Spleen (tissue), 11 donors: ENCODE measurements around the gene PCNX2. TPM values are rescaled to one million over a fixed set of nuclear protein-coding genes. Genes with fewer than 3 reads are reported as not detected.

Source experiments
- DNase-seq: peaks from one replicate; pipeline ENCODE4 v3.0.0-alpha.2; 2020
- H3K27ac ChIP-seq, 8 donors: fragments of 200-600 bp; sonication (generic) in 7 of 8; 1 replicate in 4 of 8; 2 replicates in 4 of 8; pipeline versions ENCODE4 v1.5.0 to v1.8.0; 2016 to 2021; ENCODE audit warnings: inconsistent platforms in 4 of 8, mild to moderate bottlenecking in 4 of 8, moderate library complexity in 1 of 8
- H3K27me3 ChIP-seq, 7 donors: fragments of 200-600 bp; sonication (generic) in 6 of 7; replicated peaks in 1 of 7; 1 replicate in 4 of 7; 2 replicates in 3 of 7; pipeline versions ENCODE4 v1.5.0 to v1.8.0; 2016 to 2021; ENCODE audit warnings: inconsistent platforms in 3 of 7, mild to moderate bottlenecking in 1 of 7
- H3K36me3 ChIP-seq, 6 donors: fragments of 200-600 bp; sonication (generic) in 5 of 6; 1 replicate in 4 of 6; 2 replicates in 2 of 6; pipeline versions ENCODE4 v1.5.0 to v1.8.0; 2016 to 2021; ENCODE audit warnings: inconsistent platforms in 2 of 6
- H3K4me1 ChIP-seq, 6 donors: fragments of 200-600 bp; sonication (generic) in 5 of 6; 1 replicate in 3 of 6; 2 replicates in 3 of 6; pipeline versions ENCODE4 v1.5.0 to v1.8.0; 2016 to 2021; ENCODE audit warnings: inconsistent platforms in 3 of 6
- H3K4me3 ChIP-seq, 8 donors: fragments of 200-600 bp; sonication (generic) in 7 of 8; 1 replicate in 4 of 8; 2 replicates in 4 of 8; pipeline versions ENCODE4 v1.5.0 to v1.8.0; 2016 to 2021; ENCODE audit warnings: inconsistent platforms in 4 of 8, mild to moderate bottlenecking in 4 of 8, moderate library complexity in 2 of 8
- H3K9me3 ChIP-seq, 8 donors: fragments of 200-600 bp; sonication (generic) in 7 of 8; 1 replicate in 4 of 8; 2 replicates in 4 of 8; pipeline versions ENCODE4 v1.5.0 to v1.8.0; 2016 to 2021; ENCODE audit warnings: inconsistent platforms in 4 of 8
- CTCF ChIP-seq, 11 experiments: fragments of 200-600 bp in 7 of 11; fragments of 450-650 bp in 4 of 11; sonication (generic) in 4 of 11; IDR thresholded peaks in 8 of 11; conservative IDR thresholded peaks in 3 of 11; 1 replicate in 7 of 11; 2 replicates in 4 of 11; pipeline versions ENCODE4 v1.4.0 to v1.8.0; 2016 to 2021; ENCODE audit warnings: antibody characterized with exemption in 11 of 11, inconsistent platforms in 4 of 11, mild to moderate bottlenecking in 1 of 11
- POLR2A ChIP-seq, 3 donors: fragments of 450-650 bp; IDR thresholded peaks; one replicate each; pipeline ENCODE4 v1.5.1; 2017; ENCODE audit warnings: antibody characterized with exemption in 3 of 3, mild to moderate bottlenecking in 1 of 3
- POLR2AphosphoS5 ChIP-seq, 3 donors: sonication (generic); formaldehyde crosslinking; IDR thresholded peaks; one replicate each; pipeline ENCODE4 v1.5.1; 2017; ENCODE audit warnings: antibody characterized with exemption in 3 of 3
- WGBS, 5 donors: extraction: QIAGEN DNeasy Blood & Tissue Kit in 3 of 5; methylation state at CpG; one replicate each; pipeline versions ENCODE4 v1.1.5 to v1.1.7; 2013 to 2018; 5-methylcytosine and 5-hydroxymethylcytosine counted together
- intact Hi-C: fragments of 100-400 bp; cut with DNase I; formaldehyde crosslinking; loops from one replicate; pipeline ENCODE4 v1.15.0; 2023; ENCODE audit warnings: low total_unique reads
- polyA plus RNA-seq, 3 donors: library from polyadenylated mRNA; stranded (reverse); fragments of 200-250 nt; gene quantifications; one replicate each; pipeline ENCODE4 v1.2.1, GENCODE V29; 2013
- total RNA-seq, 7 donors: library from RNA; depleted of rRNA in 3 of 7; stranded (reverse); fragments of >200 nt in 3 of 7; fragmentation: NEBNext Ultra II Directional in 4 of 7; extraction: Animal tissue kit (Norgen Biotek cat#: 25700) in 4 of 7; gene quantifications; one replicate each; pipeline versions ENCODE4 v1.1.0 to v1.2.1, GENCODE V29; 2016 to 2021
- donor health status: healthy with polysubstance abuse.
- donor health status: DM: no; HTN: no; CAD: no; lungs with moderate emphysema.
- donor health status: DM: no; HTN: no; CAD: no.
- donor health status: Bipolar disorder and iron deficiency.
- donor health status: healthy.
- donor health status: DM: no; HTN: no; CAD: no.
- donor health status: DM: yes; HTN: yes; CAD: no.

The PCNX2 gene
- total and polyA plus RNA-seq, 10 donors: 4.0 to 26.5 (median 15.4) TPM

DNA sequence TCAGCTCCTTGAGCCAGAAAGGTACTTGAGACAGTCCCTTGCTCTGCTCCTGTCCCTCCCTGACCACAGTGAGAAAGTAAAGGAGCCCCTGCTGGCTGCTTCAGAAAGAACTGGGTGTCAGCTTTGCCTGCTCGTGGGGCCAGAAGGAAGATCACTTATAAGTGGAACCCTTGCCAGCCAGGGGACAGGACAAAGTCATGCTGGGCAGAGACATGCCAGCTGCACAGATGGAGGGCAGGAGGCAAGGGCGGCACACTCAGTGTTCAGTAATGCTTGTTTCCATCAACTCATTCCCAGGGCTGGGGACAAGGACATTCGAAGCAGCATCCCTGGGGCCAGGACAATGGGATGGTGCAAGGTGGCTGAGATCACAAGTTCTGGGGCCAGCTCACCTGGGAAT, 303.3 kb downstream of the PCNX2 start:
- intact Hi-C loops: no loop called here
- H3K27me3 ChIP-seq: no peaks in the 10 kb centered on the region
- H3K4me1 ChIP-seq: no peaks in the 10 kb centered on the region
- peaks cover 0 to 19% (median 15%) of the 10 kb centered on the region in 8 donors for H3K9me3 ChIP-seq
- TF ChIP-seq POLR2AphosphoS5 (IDR thresholded peaks at IDR 0.05) (no peak), CTCF (IDR thresholded peaks at IDR 0.05 in 8 of 11, conservative IDR thresholded peaks at IDR 0.05 in 3 of 11) (no peak), POLR2A (IDR thresholded peaks at IDR 0.05) (no peak)
- no peak for DNase-seq
- 88 to 97% (median 91%) methylated on average over 2 to 3 of the region's 3 CpGs for WGBS, 5 donors
- no peak overlapping the region for H3K27ac ChIP-seq
- peaks cover 0 to 66% (median 8%) of the 10 kb centered on the region in 6 donors for H3K36me3 ChIP-seq
- no peak overlapping the region for H3K4me3 ChIP-seq

- Histone ChIP-seq H3K36me3 (peaks cover 0 to 60% (median 8%) of the 10 kb centered on the region in 6 donors), H3K9me3 (peaks cover 0 to 19% (median 15%) of the 10 kb centered on the region in 8 donors), H3K27me3 (no peaks in the 10 kb centered on the region), H3K4me3 (no peak overlapping the region), H3K27ac (no peak overlapping the region), H3K4me1 (no peaks in the 10 kb centered on the region)
- intact Hi-C loops: no loop called here
- no peak for DNase-seq
- 83 to 86% (median 85%) methylated on average over 7 of the region's 7 CpGs for WGBS, 5 donors
- TF ChIP-seq CTCF (IDR thresholded peaks at IDR 0.05 in 8 of 11, conservative IDR thresholded peaks at IDR 0.05 in 3 of 11) (no peak), POLR2A (IDR thresholded peaks at IDR 0.05) (no peak), POLR2AphosphoS5 (IDR thresholded peaks at IDR 0.05) (no peak)
These were observed 304.3 kb downstream of the PCNX2 start for GRCh38 chr1:232991238-232991637.

DNA sequence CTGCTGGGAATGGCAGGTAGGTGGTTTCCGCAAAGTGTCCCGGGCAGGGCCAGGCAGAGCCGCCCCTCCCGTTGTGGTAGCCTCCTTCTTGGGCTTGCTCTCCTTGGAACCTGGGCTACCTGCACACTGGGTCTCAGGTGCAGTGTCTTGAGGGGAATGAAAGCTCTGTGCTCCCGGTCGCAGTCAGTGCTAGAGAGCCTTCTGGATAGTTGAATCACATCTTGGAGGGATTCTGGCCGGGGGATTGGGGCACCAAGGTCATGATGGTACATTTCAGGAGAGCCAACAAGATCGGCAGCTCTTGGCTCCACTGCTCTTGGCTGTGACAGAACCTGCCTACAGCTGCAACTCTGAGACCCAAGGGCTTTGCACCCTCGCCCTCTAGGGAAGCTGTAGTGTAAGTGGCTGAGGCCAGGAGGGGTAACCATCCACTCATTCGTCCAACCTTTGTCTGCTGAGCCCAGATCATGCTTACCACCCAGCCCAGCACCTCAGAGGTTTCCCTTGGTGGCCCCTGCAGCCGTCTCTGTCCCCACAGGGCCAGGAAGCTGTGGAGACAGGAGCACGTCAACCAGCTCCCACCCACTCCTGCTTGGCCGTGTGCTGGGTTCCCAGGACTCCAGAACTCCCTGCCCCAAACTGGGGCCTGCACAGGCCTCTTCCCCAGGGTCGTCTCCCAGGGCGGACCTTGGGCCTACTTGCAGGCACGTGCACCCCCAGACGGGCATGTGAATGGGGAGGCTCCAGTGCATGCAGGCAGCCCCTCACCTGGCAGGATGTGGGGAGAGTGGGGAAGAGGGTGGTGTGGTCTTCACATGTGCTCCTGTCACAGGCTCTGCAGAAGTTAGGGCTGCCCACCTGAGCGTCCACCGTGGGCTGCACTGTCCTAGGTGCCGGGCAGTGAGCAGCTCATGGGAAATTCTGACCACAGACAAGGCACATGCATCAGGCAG, 305.1 kb downstream of the PCNX2 start:
- no peak for DNase-seq
- intact Hi-C loops: no loop called here
- Histone ChIP-seq H3K4me3 (no peak overlapping the region), H3K4me1 (no peaks in the 10 kb centered on the region), H3K36me3 (peaks cover 0 to 60% (median 8%) of the 10 kb centered on the region in 6 donors), H3K27me3 (no peaks in the 10 kb centered on the region), H3K27ac (no peak overlapping the region), H3K9me3 (peaks cover 0 to 19% (median 15%) of the 10 kb centered on the region in 8 donors)
- 88 to 91% (median 89%) methylated on average over 12 to 20 of the region's 20 CpGs for WGBS, 5 donors
- no peak for TF ChIP-seq POLR2AphosphoS5 (IDR thresholded peaks at IDR 0.05)
- TF ChIP-seq CTCF (IDR thresholded peaks at IDR 0.05 in 8 of 11, conservative IDR thresholded peaks at IDR 0.05 in 3 of 11): no peak
- no peak for TF ChIP-seq POLR2A (IDR thresholded peaks at IDR 0.05)

GRCh38 chr1:232988572-232989040, 306.9 kb downstream of the PCNX2 start:
- H3K27me3 ChIP-seq: no peaks in the 10 kb centered on the region
- no peak overlapping the region for H3K27ac ChIP-seq
- no peaks in the 10 kb centered on the region for H3K4me1 ChIP-seq
- peaks cover 0 to 7% (median 5%) of the 10 kb centered on the region in 8 donors for H3K9me3 ChIP-seq
- peaks cover 0 to 55% (median 1%) of the 10 kb centered on the region in 6 donors for H3K36me3 ChIP-seq
- intact Hi-C loops: no loop called here
- TF ChIP-seq CTCF (IDR thresholded peaks at IDR 0.05 in 8 of 11, conservative IDR thresholded peaks at IDR 0.05 in 3 of 11) (no peak), POLR2A (IDR thresholded peaks at IDR 0.05) (no peak), POLR2AphosphoS5 (IDR thresholded peaks at IDR 0.05) (no peak)
- H3K4me3 ChIP-seq: no peak overlapping the region
- DNase-seq: no peak
- 83 to 87% (median 86%) methylated on average over 8 of the region's 8 CpGs for WGBS, 5 donors
